ENCODE data around the gene ZNF484. TPM values are rescaled to one million over a fixed set of nuclear protein-coding genes. Genes with fewer than 3 reads are reported as not detected.
"Not testable (repeated sequence)": the region's sequence is repeated elsewhere in the genome, so short reads cannot be mapped to it uniquely, and the experiment has no call there.

Gene ZNF484
- total RNA-seq, 1 experiment from 2014 or later: 3.9 TPM

GRCh38 chr9:92870289-92870688 lies 7.5 kb downstream of the ZNF484 start:
- no TSS peak for BruUV-seq (replicated peaks)

GRCh38 chr9:92866600-92866999 lies 11.2 kb downstream of the ZNF484 start:
- CTCF ChIA-PET; BruUV-seq (replicated peaks); H3K9me3 ChIP-seq (ENCODE audit: low read length); H3K4me3 ChIP-seq (ENCODE audit: low read length); H3F3A ChIP-seq (ENCODE audit: low read length, unreplicated experiment); H3K4me1 ChIP-seq (ENCODE audit: insufficient read depth, low read length); H3K27ac ChIP-seq (ENCODE audit: low read length); H3K27me3 ChIP-seq (ENCODE audit: low read length); H3K36me3 ChIP-seq (ENCODE audit: low read depth, low read length); H3K9me2 ChIP-seq (replicated peaks; ENCODE audit: low read length); DNase-seq; POLR2A ChIA-PET (ENCODE audit: unreplicated experiment); H3K9ac ChIP-seq (ENCODE audit: low read length); ATAC-seq; H3K79me2 ChIP-seq (ENCODE audit: low read length); H2AFZ ChIP-seq (ENCODE audit: low read length); H4K20me1 ChIP-seq (ENCODE audit: low read length); intact Hi-C loops (cut with micrococcal nuclease); H3K4me2 ChIP-seq (ENCODE audit: low read length): not testable (repeated sequence)

More at GRCh38 chr9:92870289-92870688, 7.5 kb downstream of the ZNF484 start:
- ChIA-PET CTCF (no interaction called here), POLR2A (ENCODE audit: unreplicated experiment) (no interaction called here)
- no peak overlapping the region for H3K4me2 ChIP-seq (ENCODE audit: low read length)
- no peak for DNase-seq
- H3K4me3 ChIP-seq (ENCODE audit: low read length): no peak overlapping the region
- no peaks in the 10 kb centered on the region for H3K9me2 ChIP-seq (replicated peaks; ENCODE audit: low read length)
- H3K9me3 ChIP-seq (ENCODE audit: low read length): no peaks in the 10 kb centered on the region
- H3K9ac ChIP-seq (ENCODE audit: low read length): no peak overlapping the region
- H4K20me1 ChIP-seq (ENCODE audit: low read length): no peaks in the 10 kb centered on the region
- no peaks in the 10 kb centered on the region for H3K36me3 ChIP-seq (ENCODE audit: low read depth, low read length)
- H3K27me3 ChIP-seq (ENCODE audit: low read length): no peaks in the 10 kb centered on the region
- TF ChIP-seq EZH2phosphoT487 (IDR thresholded peaks at IDR 0.05; ENCODE audit: borderline replicate concordance, low read length) (no peak), CTCF (conservative IDR thresholded peaks at IDR 0.05; ENCODE audit: low read depth, low read length) (no peak), EZH2 (IDR thresholded peaks at IDR 0.05; ENCODE audit: low read length, unreplicated experiment) (no peak)
- H3F3A ChIP-seq (ENCODE audit: low read length, unreplicated experiment): no peaks in the 10 kb centered on the region
- intact Hi-C loops (cut with micrococcal nuclease): loop anchor here (10.0 kb wide), 1 partner anchor 225 kb away; the partner anchor contains the start of gene CARD19
- peaks cover 9% of the 10 kb centered on the region for H3K79me2 ChIP-seq (ENCODE audit: low read length)
- no peak overlapping the region for H3K27ac ChIP-seq (ENCODE audit: low read length)
- no peaks in the 10 kb centered on the region for H3K4me1 ChIP-seq (ENCODE audit: insufficient read depth, low read length)
- ATAC-seq: no peak
- no peak overlapping the region for H2AFZ ChIP-seq (ENCODE audit: low read length)

DNA sequence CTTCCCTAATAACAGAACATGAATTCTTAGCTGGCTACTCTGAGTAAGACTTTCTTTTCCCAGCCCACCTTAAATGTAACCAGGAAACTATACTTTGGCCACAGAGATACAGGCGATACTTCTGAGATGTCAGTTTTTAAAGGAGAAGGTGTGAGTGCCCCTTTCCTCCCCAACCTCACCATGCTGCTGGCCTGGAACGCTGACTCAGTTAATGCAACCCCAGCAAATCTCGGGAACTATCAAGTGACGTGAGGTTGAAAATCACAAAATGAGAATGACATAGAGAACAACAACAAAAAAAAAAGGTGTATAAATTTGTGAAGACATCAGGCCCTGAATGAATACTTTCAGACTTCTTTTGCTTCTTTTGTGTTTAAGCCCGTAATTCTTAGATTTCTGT lies 13.7 kb downstream of the ZNF484 start:
- Histone ChIP-seq H3K9me3 (ENCODE audit: low read length) (no peaks in the 10 kb centered on the region), H3K4me1 (ENCODE audit: insufficient read depth, low read length) (no peaks in the 10 kb centered on the region), H3K27ac (ENCODE audit: low read length) (no peak overlapping the region), H3K79me2 (ENCODE audit: low read length) (no peaks in the 10 kb centered on the region), H3K36me3 (ENCODE audit: low read depth, low read length) (no peaks in the 10 kb centered on the region), H4K20me1 (ENCODE audit: low read length) (no peaks in the 10 kb centered on the region), H3K9ac (ENCODE audit: low read length) (no peak overlapping the region), H3F3A (ENCODE audit: low read length, unreplicated experiment) (no peaks in the 10 kb centered on the region), H3K4me2 (ENCODE audit: low read length) (no peak overlapping the region), H2AFZ (ENCODE audit: low read length) (no peak overlapping the region), H3K9me2 (replicated peaks; ENCODE audit: low read length) (no peaks in the 10 kb centered on the region), H3K4me3 (ENCODE audit: low read length) (no peak overlapping the region), H3K27me3 (ENCODE audit: low read length) (no peaks in the 10 kb centered on the region)
- intact Hi-C loops (cut with micrococcal nuclease): no loop called here
- no TSS peak for BruUV-seq (replicated peaks)
- no peak for DNase-seq
- ATAC-seq: no peak
- TF ChIP-seq CTCF (conservative IDR thresholded peaks at IDR 0.05; ENCODE audit: low read depth, low read length) (no peak), EZH2 (IDR thresholded peaks at IDR 0.05; ENCODE audit: low read length, unreplicated experiment) (no peak), EZH2phosphoT487 (IDR thresholded peaks at IDR 0.05; ENCODE audit: borderline replicate concordance, low read length) (no peak)
- ChIA-PET CTCF (no interaction called here), POLR2A (ENCODE audit: unreplicated experiment) (no interaction called here)
